ENCODE data around the gene MTG1.
"Not testable (repeated sequence)": the region's sequence is repeated elsewhere in the genome, so short reads cannot be mapped to it uniquely, and the experiment has no call there.

The MTG1 gene

DNA sequence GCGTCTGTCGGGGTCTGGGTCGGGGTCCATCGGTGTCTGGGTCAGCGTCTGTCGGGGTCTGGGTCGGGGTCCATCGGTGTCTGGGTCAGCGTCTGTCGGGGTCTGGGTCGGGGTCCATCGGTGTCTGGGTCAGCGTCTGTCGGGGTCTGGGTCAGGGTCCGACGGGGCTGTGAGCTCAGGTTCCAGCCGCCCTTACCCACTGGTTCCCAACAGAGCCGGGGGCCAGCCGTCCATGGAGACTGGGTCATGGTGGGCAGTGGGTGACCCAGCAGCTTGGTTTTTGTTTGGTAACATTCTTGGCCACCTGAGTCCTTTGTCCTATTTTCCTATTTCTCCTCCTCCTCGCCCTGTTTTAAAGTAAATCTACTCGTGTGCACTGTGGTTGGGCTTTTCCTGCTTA is 47.4 kb downstream of the MTG1 start:
- peak in 4 of 42 donors; percentile 20 to 38 (median 22) for DNase-seq
- intact Hi-C loops (cut with DNase I) = not testable (repeated sequence)

DNA sequence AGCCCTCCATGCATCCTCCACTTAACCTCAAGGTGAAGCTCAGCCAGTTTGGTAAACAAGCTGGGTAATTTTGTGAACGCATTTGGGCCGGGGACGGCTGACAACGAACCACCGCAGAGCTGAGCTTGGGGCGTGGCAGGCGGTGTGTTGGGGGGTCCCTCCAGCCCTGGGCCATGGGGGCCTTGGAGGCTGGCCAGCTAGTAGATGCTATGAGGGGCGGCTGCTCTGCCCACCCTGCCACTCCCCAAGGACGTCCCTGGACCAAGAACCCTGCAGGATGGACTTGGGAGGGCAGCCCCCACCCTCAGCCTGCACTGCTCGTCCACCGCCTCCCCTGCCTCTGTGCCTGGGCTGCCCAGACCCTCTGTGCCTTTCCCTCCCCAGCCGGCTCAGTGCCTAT is 47.8 kb downstream of the MTG1 start:
- intact Hi-C loops (cut with DNase I) = no loop called here

DNA sequence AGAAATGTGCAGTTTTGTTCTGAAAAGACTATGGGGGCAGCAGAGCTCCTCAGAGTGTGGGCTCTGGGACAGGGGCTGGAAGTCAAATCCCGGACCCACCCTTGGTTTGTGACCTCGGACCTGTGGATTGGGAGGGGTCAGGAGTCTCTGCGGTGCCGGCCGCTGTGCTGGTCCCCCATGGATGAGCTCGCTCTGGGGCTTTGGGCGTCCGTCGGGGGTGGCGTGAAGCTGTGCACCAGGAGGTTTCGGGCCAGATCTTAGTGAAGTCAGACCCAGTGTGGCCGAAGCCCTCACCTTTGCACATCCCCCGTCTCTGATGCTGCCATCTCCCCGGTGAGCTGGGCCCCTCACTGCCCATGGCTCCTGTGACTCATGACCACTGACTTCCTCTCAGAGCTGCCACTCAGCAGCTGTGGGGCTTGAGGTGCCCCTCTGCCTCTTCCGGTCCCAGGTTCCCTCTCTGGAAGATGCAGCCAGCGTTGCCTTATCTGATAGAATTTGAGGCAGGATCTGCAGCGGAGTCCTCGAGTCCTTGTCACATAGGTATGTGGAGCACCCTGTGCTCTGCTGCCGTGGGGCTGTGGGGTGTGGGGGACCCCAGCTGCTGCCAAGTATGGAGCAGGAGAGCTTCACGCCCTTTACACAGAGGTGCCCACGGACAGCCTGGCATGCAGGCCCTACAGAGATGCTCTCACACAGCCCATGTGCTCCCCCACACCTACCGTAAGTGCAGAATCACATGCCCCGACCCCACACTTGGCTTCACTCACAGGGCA is 48.4 kb downstream of the MTG1 start:
- DNase-seq = peak in 7 of 42 donors; percentile 0 to 34 (median 15)
- intact Hi-C loops (cut with DNase I) = no loop called here

More for the DNA sequence above, 47.8 kb downstream of the MTG1 start:
- peak in 5 of 42 donors; percentile 0 to 20 (median 9) for DNase-seq

DNA sequence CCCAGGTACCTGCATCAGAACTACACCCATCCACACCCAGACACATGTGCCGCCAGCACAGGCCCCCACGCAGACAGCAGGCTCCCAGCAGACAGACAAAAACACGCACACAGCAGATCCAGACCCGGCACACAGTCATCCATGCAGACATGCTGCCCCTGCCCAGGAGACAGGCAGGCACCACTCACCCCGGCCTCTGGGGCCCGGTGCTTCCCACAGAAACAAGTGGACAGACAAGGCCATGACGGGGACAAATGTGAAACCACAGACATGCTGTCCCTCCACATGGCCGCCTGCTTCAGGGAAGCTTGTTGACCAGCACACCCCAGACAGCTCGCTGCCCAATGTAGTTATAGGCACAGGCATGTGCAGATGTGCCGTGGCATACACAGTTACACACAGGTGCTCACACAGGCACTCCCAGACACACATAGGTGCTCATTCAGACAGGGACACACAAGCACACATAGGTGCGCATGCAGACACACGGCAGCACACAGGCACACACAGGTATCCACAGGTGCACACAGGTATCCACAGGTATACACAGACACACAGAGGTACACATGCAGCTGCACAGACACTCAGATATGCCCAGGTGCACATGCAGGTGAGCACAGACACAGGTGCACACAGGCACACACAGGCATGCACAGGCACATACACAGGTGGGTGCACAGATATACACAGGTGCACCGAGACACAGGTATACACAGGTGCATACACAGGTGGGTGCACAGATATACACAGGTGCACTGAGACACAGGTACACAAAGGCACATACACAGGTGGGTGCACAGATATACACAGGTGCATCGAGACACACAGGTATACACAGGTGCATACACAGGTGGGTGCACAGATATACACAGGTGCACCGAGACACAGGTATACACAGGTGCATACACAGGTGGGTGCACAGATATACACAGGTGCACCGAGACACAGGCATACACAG is 49.3 kb downstream of the MTG1 start:
- DNase-seq = peak in 9 of 42 donors; percentile 2 to 25 (median 9)
- intact Hi-C loops (cut with DNase I) = no loop called here

DNA sequence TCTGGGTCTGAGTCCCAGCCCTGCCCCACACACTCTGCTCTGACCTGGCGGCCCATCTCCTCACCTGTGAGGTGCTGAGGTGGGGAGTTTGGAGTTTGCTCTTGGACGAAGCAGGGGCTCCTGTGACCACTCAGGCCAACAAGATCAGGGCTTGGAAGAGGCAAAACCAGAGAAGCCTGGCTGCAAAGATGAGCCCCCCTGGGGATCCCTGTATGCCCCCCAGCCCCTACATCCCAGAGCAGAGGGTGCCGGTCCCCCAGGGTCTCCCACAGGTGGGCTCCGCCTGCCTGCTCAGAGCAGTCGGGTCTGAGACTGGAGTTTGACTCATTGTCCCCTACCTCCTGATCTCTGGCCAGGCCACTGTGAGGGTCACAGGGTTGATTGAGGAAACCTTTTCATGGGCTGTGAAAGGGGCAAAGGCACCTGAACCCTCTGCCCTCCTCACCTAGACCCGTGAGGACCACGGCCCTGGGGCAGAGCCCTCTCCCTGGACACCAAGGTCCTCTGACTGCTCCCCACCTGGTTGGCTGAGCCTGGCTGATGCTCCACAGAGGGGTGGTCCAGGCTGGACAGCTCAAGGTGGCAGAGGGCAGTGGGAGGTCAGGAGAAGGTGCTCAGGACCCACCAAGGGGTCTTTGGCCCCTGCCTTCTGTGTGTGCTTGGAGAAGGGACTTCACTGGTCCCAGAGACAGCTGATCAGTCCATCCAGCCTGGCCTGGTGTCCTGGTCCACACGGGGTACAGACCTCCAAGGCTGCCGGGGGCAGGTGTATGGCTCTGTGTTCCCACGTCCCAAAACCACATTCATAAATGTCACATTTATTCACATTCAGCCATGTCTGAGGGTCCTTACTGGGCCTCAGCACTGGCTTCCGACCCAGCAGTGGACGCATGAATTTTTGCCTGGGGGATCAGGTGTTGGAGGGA is 50.6 kb downstream of the MTG1 start:
- intact Hi-C loops (cut with DNase I) = no loop called here
- peak in 7 of 42 donors; percentile 1 to 25 (median 8) for DNase-seq

DNA sequence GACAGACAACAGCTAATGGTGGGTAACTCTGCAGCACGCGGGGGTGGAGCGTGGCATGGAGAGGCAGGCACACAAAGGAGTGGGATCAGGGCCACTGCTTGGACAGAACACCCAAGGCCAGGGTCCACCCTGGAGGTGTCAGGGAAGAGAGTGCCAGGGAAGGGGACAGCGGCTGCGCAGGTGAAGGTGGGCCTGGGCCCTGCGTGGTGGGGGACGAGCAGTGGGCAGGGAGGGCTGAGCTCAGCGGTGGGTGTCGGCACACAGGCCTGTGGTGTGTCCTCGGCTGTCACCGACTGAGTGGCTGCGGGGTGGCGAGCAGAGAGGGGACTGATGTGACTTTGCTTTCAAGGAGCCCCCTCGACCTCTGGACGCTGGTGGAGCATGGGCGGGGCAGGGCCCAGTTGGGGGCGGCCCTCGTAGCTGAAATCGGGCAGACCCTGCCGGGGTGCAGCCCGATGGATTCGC is 51.3 kb downstream of the MTG1 start:
- intact Hi-C loops (cut with DNase I) = no loop called here
- DNase-seq = peak in 6 of 42 donors; percentile 0 to 26 (median 7)

DNA sequence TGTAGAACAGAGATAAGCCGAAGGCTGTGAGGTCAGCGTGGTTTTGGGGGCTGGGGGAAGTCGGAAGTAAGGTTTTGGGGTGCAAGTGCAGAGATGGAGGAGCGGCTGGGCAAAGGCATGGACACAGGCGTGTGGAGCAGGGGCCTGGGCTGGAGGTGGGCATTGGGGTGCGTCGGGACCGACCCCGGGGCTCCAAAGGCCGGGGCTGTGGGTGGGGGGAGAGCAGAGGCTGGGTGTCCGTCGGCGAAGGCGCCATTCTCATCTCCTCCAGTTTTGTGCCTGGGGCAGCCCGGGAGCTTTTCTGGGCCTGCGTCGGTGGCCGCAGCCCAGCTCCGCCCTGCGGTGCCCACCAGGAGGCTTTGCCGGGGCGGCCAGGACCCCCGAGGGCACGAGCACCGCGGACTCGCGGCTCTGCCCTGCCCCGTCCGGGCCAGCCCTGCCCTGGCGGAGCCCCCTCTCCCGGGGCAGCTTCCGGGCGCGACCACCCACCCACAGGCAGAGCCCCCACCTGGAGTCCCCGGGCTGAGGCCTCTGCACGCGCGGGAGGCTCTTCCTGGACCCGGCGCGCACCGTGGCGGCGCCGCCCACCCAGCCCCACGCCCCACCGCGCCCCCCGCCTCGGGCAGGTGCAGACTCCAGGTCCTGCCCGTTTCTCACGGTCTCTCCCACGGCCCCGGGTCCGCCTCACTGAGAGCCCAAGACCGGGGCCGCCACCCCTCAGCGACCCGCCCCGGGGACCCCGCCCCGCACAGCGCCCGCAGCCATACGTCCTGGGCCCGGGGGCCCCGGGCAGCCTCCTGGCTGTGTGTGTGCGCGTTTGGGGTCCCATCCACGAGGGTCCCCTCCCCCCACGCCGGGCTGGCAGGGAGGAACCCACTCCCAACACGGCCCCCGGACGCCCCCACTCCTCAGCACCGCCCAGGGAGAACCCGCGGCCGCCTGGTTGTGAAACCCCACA is 52.1 kb downstream of the MTG1 start:
- intact Hi-C loops (cut with DNase I) = no loop called here
- peak in 7 of 42 donors; percentile 3 to 27 (median 22) for DNase-seq

DNA sequence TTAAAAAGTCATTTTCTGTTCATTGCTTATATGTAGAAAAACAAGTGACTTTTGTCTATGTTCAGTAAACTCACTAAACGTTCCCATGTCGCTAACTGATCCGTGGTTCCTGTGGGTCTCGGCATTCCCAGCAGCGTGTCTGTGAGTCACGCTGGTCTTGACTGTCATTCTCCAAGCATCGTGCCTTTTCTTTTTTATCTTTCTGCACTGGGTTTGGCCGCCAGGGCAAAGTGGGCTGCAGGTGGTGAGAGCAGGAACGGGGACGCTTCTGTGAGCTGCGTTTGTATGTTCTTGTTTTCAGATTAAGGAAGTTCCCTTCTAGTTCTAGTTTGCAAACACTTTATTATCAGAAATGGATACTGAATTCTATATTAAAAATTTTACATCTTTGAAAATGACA is 53.0 kb downstream of the MTG1 start:
- intact Hi-C loops (cut with DNase I) = no loop called here
- DNase-seq = peak in 3 of 42 donors; percentile 2 to 8 (median 6)

DNA sequence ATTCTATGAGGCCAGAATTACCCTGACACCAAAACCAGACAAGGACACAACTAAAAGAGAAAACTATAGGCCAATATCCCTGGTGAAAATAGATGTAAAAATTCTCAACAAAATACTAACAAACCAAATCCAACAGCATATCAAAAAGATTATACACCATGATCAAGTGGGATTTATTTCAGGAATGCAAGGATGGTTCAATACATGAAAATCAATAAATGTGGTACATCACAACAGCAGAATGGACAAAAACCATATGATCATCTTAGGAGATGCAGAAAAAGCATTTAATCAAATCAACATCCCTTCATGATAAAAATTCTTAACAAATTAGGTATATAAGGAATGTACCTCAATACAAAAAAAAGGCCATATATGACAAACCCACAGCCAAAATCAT is 54.2 kb downstream of the MTG1 start:
- no peak for DNase-seq
- intact Hi-C loops (cut with DNase I) = no loop called here

DNA sequence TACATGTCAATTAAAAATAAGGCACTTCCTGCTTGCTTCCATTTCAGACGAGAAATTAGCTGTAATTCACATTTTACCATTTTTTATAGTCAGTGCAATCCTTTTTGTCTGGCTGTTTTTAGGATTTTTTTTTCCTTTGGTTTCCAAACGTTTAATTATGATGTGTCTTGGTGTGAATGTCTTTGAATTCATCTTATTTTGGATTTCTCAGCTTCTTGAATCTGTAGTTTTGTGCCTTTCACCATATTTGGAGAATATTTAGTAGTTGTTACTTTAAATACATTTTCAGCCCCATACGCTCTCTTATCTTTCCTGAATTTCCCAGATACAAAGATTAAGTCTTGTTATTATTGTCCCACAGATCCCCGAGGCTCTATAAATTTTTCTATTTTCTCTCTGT is 57.4 kb downstream of the MTG1 start:
- no peak for DNase-seq
- intact Hi-C loops (cut with DNase I) = no loop called here

DNA sequence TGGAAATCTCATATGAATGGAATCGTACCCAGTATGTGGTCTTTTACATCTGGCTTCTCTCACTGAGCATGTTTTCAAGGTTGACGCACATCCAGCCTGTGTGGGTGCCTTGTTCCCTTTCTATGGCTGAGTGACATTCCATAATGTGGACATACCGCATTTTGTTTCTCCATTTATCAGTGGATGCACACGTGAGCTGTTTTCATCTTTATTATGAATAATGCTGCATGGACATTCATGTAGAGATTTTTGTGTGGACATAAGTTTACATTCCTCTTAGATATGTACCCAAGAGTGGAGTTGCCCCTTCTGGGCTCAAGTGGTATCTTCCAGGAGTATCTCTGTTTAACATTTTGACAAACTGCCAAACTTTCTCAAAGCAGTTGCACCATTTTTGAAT is 58.5 kb downstream of the MTG1 start:
- DNase-seq = no peak
- intact Hi-C loops (cut with DNase I) = no loop called here

DNA sequence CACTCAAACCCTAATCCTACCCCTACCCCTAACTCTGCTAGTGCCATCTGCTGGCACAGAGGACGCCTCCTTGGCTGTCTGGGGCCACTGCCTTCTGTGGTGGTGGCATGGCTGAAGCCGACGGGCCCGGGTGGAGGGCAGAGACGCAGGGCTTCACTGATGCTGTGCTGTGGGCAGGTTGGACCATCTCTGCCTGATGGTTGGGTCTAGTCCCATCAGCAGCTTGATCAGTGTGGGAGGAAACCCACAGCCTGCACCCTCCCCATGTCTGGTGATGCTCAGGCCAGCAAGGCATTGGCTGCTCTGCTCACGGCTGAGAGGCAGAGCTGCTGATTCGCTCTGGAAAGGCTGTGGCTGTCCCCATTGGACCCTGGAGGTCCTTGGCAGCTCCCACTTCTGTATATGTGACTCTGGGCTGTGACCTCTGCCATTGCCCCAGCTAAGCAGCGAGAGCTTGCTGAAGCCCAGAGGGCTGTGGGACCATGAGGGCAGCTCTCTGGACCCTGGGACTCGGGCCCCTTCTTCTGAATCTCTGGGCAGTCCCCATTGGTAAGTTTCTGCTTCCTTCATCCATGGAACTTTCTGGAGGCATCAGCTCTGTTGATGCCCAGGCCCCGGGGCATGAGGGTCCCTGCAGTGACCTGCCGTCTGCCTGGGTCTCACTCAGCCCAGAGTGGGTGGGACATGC is 59.7 kb downstream of the MTG1 start, which contains the start of gene SCART1:
SCART1 (plus strand) TSS at position 430 of the 688 bp plus-strand sequence; CDS start at position 483, 53 bp downstream.
- peak in 4 of 42 donors; percentile 3 to 29 (median 22) for DNase-seq
- intact Hi-C loops (cut with DNase I) = no loop called here

DNA sequence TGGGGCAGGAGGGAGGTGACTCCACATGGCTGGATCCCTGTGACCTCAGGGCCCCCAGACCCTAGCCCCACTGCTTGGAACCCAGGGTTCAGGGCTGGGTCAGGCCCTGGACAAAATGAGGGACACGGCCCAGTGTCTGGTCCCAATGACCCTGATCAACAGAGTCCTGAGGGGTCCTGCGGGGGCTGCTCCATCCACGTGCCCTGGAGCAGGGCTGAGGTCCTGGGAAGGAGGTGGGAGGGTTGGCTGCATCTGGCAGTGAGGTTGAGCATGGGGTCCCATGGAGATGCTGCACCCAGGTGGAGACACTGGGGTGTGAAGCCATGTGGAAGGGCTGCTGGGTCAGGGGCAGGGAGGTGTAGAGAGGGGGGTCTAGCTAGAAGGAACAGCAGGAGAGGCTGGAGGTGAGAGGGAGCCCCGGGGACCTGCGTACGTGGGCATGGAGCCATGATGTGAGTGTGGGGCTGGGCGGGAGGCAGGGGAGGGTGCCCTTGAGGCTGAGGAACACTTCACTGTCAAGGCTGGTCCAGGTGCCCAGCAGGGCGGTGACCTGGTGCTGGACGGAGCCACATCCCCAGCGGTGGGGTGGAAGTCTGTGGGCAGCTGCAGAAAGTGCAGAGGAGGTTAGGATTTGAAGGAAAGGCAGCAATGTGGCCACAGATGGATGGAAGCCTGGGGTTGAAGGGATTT is 60.4 kb downstream of the MTG1 start:
- DNase-seq = peak in 4 of 42 donors; percentile 1 to 27 (median 17)
- intact Hi-C loops (cut with DNase I) = no loop called here

DNA sequence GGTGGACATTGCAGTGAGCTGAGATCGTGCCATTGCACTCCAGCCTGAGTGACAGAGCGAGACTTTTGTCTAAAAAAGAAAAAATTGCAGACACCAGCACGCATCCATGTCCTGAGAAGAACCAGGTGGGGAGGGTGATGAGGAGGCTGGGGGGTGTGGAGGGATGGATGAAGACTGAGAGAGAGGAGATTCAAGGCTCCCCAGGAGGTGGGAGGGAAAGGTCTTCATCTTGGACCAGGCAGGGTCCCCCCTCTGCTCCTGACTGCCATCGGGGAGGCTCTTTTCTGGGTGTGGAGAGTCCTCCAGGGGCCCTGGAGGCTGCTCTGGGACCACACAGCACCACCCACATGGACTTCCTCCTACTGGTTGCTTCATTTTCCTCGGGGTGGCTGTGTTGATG is 61.2 kb downstream of the MTG1 start:
- no peak for DNase-seq
- intact Hi-C loops (cut with DNase I) = no loop called here

DNA sequence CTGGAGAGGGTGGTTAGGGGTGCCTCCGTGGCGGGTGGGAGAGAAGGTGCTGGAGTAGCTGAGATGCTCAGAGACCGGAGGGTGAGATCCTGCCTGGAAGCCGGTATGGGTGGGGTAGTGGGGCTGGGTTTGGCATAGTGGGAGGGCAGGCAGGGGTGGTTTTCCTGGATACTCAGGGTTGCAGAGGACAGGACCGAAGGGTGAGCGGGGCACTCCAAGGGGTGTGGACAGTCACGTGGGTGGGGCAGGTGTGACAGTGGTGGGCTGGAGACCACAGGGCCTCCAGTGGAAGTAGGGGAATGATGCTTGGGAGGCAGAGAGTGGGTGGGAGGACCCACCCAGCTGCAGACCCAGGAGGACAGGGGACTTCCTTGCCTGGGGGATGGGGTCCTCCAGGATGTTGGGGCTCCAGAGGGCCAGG is 61.7 kb downstream of the MTG1 start:
- intact Hi-C loops (cut with DNase I) = no loop called here
- DNase-seq = peak in 5 of 42 donors; percentile 3 to 25 (median 13)

Data from head of caudate nucleus (tissue), 42 donors.